ENCODE results near the gene MSH5.

DNA sequence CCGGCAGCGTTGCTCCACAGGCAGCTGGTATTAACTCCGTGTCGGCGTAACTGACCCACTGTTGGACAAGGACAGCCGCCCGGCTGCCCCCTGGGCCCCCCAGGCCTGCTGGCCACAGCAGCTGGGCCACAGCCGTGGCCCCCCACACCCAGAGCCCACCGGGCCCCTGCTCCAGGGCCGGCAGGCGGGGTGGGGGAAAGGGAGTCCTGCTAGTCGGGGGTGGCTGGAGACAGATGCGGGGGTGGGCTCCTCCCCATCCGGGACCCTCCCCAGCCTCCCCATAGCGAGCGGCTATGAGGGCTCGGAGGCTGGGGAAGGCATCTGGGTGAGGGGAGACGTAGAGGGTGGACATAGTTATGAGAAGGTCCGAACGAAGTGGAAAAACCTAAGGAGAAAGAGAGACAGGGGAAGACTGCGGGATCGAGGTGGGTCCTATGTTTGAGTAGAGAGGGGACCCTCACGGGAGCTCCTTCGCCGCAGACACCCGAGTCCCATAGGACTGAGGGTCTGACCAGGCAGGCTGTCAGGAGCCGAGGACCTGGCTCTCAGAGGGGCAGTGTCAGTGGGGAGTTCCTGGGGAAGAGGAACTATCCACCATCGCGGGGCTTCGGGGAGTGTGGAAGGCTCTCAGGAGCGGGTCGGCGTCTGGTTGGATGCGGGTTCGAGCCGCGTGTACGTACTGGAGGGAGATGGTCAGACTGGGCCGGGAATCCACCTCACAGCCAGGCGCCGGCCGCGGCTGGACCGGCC, 55.2 kb downstream of the MSH5 start:
- TF ChIP-seq CTCF (IDR thresholded peaks at IDR 0.05) = no peak
- no peak for TF ChIP-seq POLR2A (IDR thresholded peaks at IDR 0.05)
